NCI-H526 treated with DMSO at 0.1 percent for 48 hours (cell line): Measurements from ENCODE around the gene IL22RA1.

ENCODE experiments used
- DNase-seq: peaks from one replicate; lab custom pipeline; 2025; lab: John Stamatoyannopoulos, UW

IL22RA1 gene

GRCh38 chr1:24097663-24098062 is 45.3 kb downstream of the IL22RA1 start:
- no peak for DNase-seq

GRCh38 chr1:24096739-24097103 is 46.2 kb downstream of the IL22RA1 start:
- DNase-seq: no peak

GRCh38 chr1:24096009-24096738 is 46.8 kb downstream of the IL22RA1 start:
- no peak for DNase-seq

GRCh38 chr1:24095140-24095859 is 47.6 kb downstream of the IL22RA1 start:
- no peak for DNase-seq

GRCh38 chr1:24094554-24094953 is 48.4 kb downstream of the IL22RA1 start:
- no peak for DNase-seq

- DNase-seq: no peak
Measured at GRCh38 chr1:24093732-24094131, 49.2 kb downstream of the IL22RA1 start.

GRCh38 chr1:24092979-24093378 is 50.0 kb downstream of the IL22RA1 start:
- DNase-seq: no peak

GRCh38 chr1:24091971-24092482 is 50.9 kb downstream of the IL22RA1 start:
- no peak for DNase-seq

- no peak for DNase-seq
Measured at GRCh38 chr1:24090736-24091135, 52.2 kb downstream of the IL22RA1 start.

- DNase-seq: no peak
Measured at GRCh38 chr1:24089743-24090555, 53.0 kb downstream of the IL22RA1 start.

GRCh38 chr1:24089027-24089742 is 53.8 kb downstream of the IL22RA1 start:
- no peak for DNase-seq

GRCh38 chr1:24086466-24086865 is 56.5 kb downstream of the IL22RA1 start:
- DNase-seq: no peak

GRCh38 chr1:24085546-24085945 is 57.4 kb downstream of the IL22RA1 start:
- no peak for DNase-seq

GRCh38 chr1:24085007-24085406 is 57.9 kb downstream of the IL22RA1 start:
- DNase-seq: no peak

- no peak for DNase-seq
Measured at GRCh38 chr1:24084050-24084449, 58.9 kb downstream of the IL22RA1 start.

GRCh38 chr1:24082372-24082771 is 60.6 kb downstream of the IL22RA1 start:
- DNase-seq: no peak

- DNase-seq: no peak
Measured at GRCh38 chr1:24081190-24081589, 61.8 kb downstream of the IL22RA1 start.

- DNase-seq: no peak
Measured at GRCh38 chr1:24080131-24080530, 62.8 kb downstream of the IL22RA1 start.

GRCh38 chr1:24077278-24077978 is 65.5 kb downstream of the IL22RA1 start:
- DNase-seq: no peak

- no peak for DNase-seq
Measured at GRCh38 chr1:24075946-24076345, 67.0 kb downstream of the IL22RA1 start.

- DNase-seq: no peak
Measured at GRCh38 chr1:24075590-24075854, 67.4 kb downstream of the IL22RA1 start.
